Measurements from ENCODE around the gene B4GALT1.

- TF ChIP-seq CTCF (IDR thresholded peaks at IDR 0.05) (no peak), ZFX (IDR thresholded peaks at IDR 0.05; ENCODE audit: borderline replicate concordance) (no peak)
Observed at GRCh38 chr9:33136721-33137670, 30.1 kb downstream of the B4GALT1 start.

All from 22Rv1 (cell line).